Esophagus (tissue), 2 donors: ENCODE data around the gene C1QTNF8. TPM values are rescaled to one million over a fixed set of nuclear protein-coding genes. Genes with fewer than 3 reads are reported as not detected.

ENCODE experiments used
- H3K27ac ChIP-seq, 2 donors: one replicate each; pipeline ENCODE4 v1.5.1; 2013; ENCODE audit warnings: low read depth in 2 of 2, mild to moderate bottlenecking in 2 of 2, inconsistent platforms in 1 of 2, low read length in 1 of 2, moderate library complexity in 1 of 2
- H3K27me3 ChIP-seq, 2 donors: one replicate each; pipeline ENCODE4 v1.6.1; 2013; ENCODE audit warnings: low read length in 2 of 2, control low read depth in 1 of 2, mild to moderate bottlenecking in 1 of 2; ENCODE audit not compliant: insufficient read depth in 2 of 2, control insufficient read depth in 1 of 2
- H3K36me3 ChIP-seq, 2 donors: one replicate each; pipeline ENCODE4 v1.6.1; 2013; ENCODE audit warnings: low read length in 1 of 2; ENCODE audit not compliant: control insufficient read depth in 2 of 2, insufficient read depth in 2 of 2
- H3K4me1 ChIP-seq, 2 donors: one replicate each; pipeline ENCODE4 v1.6.1; 2013; ENCODE audit warnings: low read length in 1 of 2; ENCODE audit not compliant: control insufficient read depth in 2 of 2, insufficient read depth in 2 of 2
- H3K4me3 ChIP-seq, 2 donors: one replicate each; pipeline ENCODE4 v1.5.1; 2013; ENCODE audit warnings: low read length in 2 of 2, mild to moderate bottlenecking in 2 of 2, low read depth in 1 of 2, moderate library complexity in 1 of 2
- H3K9me3 ChIP-seq, 2 donors: one replicate each; pipeline ENCODE4 v1.6.1; 2013; ENCODE audit warnings: mild to moderate bottlenecking in 2 of 2, low read depth in 1 of 2, low read length in 1 of 2, moderate library complexity in 1 of 2; ENCODE audit not compliant: control insufficient read depth in 2 of 2, insufficient read depth in 1 of 2
- WGBS, 2 donors: extraction: QIAGEN DNeasy Blood & Tissue Kit; methylation state at CpG; one replicate each; pipeline ENCODE4 v1.1.7; 2013; 5-methylcytosine and 5-hydroxymethylcytosine counted together
- polyA plus RNA-seq, 2 donors: library from polyadenylated mRNA; stranded (reverse); fragments of 200-250 nt; gene quantifications; one replicate each; pipeline ENCODE4 v1.2.3, GENCODE V29; 2013
- donor health status: healthy with polysubstance abuse.
- donor health status: Bipolar disorder and iron deficiency.

The C1QTNF8 gene
- polyA plus RNA-seq, 2 donors: not detected

- 64 to 71% methylated on average over 37 to 43 of the region's 43 CpGs for WGBS, 2 donors
- peaks cover 0 to under 1% of the 10 kb centered on the region in 2 donors for H3K4me1 ChIP-seq
- no peaks in the 10 kb centered on the region for H3K27me3 ChIP-seq
- no peaks in the 10 kb centered on the region for H3K36me3 ChIP-seq
- H3K27ac ChIP-seq: no peak overlapping the region
- H3K9me3 ChIP-seq: peaks cover 0 to 9% of the 10 kb centered on the region in 2 donors
- no peak overlapping the region for H3K4me3 ChIP-seq
These were observed 51.4 kb downstream of the C1QTNF8 start for GRCh38 chr16:1044460-1045309.

- Histone ChIP-seq H3K4me3 (no peak overlapping the region), H3K4me1 (no peaks in the 10 kb centered on the region), H3K9me3 (peaks cover 0 to 9% of the 10 kb centered on the region in 2 donors), H3K36me3 (no peaks in the 10 kb centered on the region), H3K27me3 (no peaks in the 10 kb centered on the region), H3K27ac (no peak overlapping the region)
- WGBS, 2 donors: 39 to 55% methylated on average over 39 to 40 of the region's 40 CpGs
These were observed 52.1 kb downstream of the C1QTNF8 start for GRCh38 chr16:1043881-1044451.

- 51 to 55% methylated on average over 19 of the region's 19 CpGs for WGBS, 2 donors
- no peaks in the 10 kb centered on the region for H3K4me1 ChIP-seq
- no peaks in the 10 kb centered on the region for H3K27me3 ChIP-seq
These were observed 53.2 kb downstream of the C1QTNF8 start for GRCh38 chr16:1042866-1043265.

GRCh38 chr16:1042049-1042744 lies 53.8 kb downstream of the C1QTNF8 start:
- Histone ChIP-seq H3K36me3 (no peaks in the 10 kb centered on the region), H3K4me3 (no peak overlapping the region), H3K27me3 (no peaks in the 10 kb centered on the region), H3K27ac (no peak overlapping the region), H3K4me1 (no peaks in the 10 kb centered on the region), H3K9me3 (peaks cover 0 to 9% of the 10 kb centered on the region in 2 donors)
- WGBS, 2 donors: 82 to 86% methylated on average over 15 of the region's 15 CpGs

More at GRCh38 chr16:1042866-1043265, 53.2 kb downstream of the C1QTNF8 start:
- H3K27ac ChIP-seq: no peak overlapping the region
- H3K9me3 ChIP-seq: peaks cover 0 to 9% of the 10 kb centered on the region in 2 donors
- H3K4me3 ChIP-seq: no peak overlapping the region
- H3K36me3 ChIP-seq: no peaks in the 10 kb centered on the region

- Histone ChIP-seq H3K27ac (no peak overlapping the region), H3K4me3 (no peak overlapping the region), H3K9me3 (peaks cover 0 to 9% of the 10 kb centered on the region in 2 donors), H3K27me3 (no peaks in the 10 kb centered on the region), H3K4me1 (no peaks in the 10 kb centered on the region), H3K36me3 (no peaks in the 10 kb centered on the region)
- 86 to 90% methylated on average over 17 to 29 of the region's 29 CpGs for WGBS, 2 donors
These were observed 55.7 kb downstream of the C1QTNF8 start for GRCh38 chr16:1040346-1040745.

GRCh38 chr16:1039762-1040161 lies 56.3 kb downstream of the C1QTNF8 start:
- no peaks in the 10 kb centered on the region for H3K27me3 ChIP-seq
- 65 to 71% methylated on average over 11 of the region's 11 CpGs for WGBS, 2 donors
- no peaks in the 10 kb centered on the region for H3K4me1 ChIP-seq
- H3K9me3 ChIP-seq: peaks cover 0 to 9% of the 10 kb centered on the region in 2 donors
- no peak overlapping the region for H3K4me3 ChIP-seq
- H3K36me3 ChIP-seq: no peaks in the 10 kb centered on the region
- H3K27ac ChIP-seq: no peak overlapping the region

- H3K4me1 ChIP-seq: no peaks in the 10 kb centered on the region
- H3K27ac ChIP-seq: no peak overlapping the region
- no peaks in the 10 kb centered on the region for H3K27me3 ChIP-seq
- no peaks in the 10 kb centered on the region for H3K36me3 ChIP-seq
- H3K4me3 ChIP-seq: no peak overlapping the region
- peaks cover 0 to 9% of the 10 kb centered on the region in 2 donors for H3K9me3 ChIP-seq
- 79 to 81% methylated on average over 12 of the region's 12 CpGs for WGBS, 2 donors
These were observed 57.1 kb downstream of the C1QTNF8 start for GRCh38 chr16:1038932-1039331.

Other genes starting within 250 kb of the C1QTNF8 start
- gene LMF1, start 125.3 kb downstream of the C1QTNF8 start, polyA plus RNA-seq: 10 to 100 TPM in 1 of 2 donors, 1 to 10 TPM in 1; 8.2 to 17.2 TPM
- under 1 TPM; 0.18 to 0.25 TPM for gene SOX8, start 114.5 kb downstream of the C1QTNF8 start, polyA plus RNA-seq
- gene SSTR5, start 23.5 kb downstream of the C1QTNF8 start, polyA plus RNA-seq: under 1 TPM in 1 of 2 donors, not detected in 1; 0.05 TPM
- gene CACNA1H, start 56.9 kb upstream of the C1QTNF8 start, polyA plus RNA-seq: 1 to 10 TPM; 6.4 to 6.5 TPM
- under 1 TPM; 0.10 to 0.15 TPM for gene TPSG1, start 129.0 kb upstream of the C1QTNF8 start, polyA plus RNA-seq
- gene TPSB2, start 133.9 kb upstream of the C1QTNF8 start, polyA plus RNA-seq: 10 to 100 TPM in 1 of 2 donors, 1 to 10 TPM in 1; 5.7 to 37.8 TPM
- gene TPSAB1, start 144.5 kb upstream of the C1QTNF8 start, polyA plus RNA-seq: 10 to 100 TPM in 1 of 2 donors, 1 to 10 TPM in 1; 2.8 to 33.0 TPM
- 1 to 10 TPM in 1 of 2 donors, under 1 TPM in 1; 0.83 to 1.5 TPM for gene TPSD1, start 159.8 kb upstream of the C1QTNF8 start, polyA plus RNA-seq
- 10 to 100 TPM; 35.4 to 56.9 TPM for gene UBE2I, start 213.4 kb upstream of the C1QTNF8 start, polyA plus RNA-seq
- 1 to 10 TPM; 1.2 to 2.7 TPM for gene BAIAP3, start 237.4 kb upstream of the C1QTNF8 start, polyA plus RNA-seq